ENCODE results near the gene VPS35L. TPM values are rescaled to one million over a fixed set of nuclear protein-coding genes. Genes with fewer than 3 reads are reported as not detected.

VPS35L gene
- total RNA-seq, 1 experiment from 2014 or later, result 27.8 TPM

- DNase-seq (ENCODE audit: low spot score), result no peak
These were observed 193.1 kb downstream of the VPS35L start for GRCh38 chr16:19748389-19749168.

- no peak for DNase-seq (ENCODE audit: low spot score)
These were observed 194.1 kb downstream of the VPS35L start for GRCh38 chr16:19749571-19750080.

Other genes starting within 250 kb of the VPS35L start
- gene TMC5, start 137.8 kb upstream of the VPS35L start, total RNA-seq (2014; rRNA removed; shearing (Covaris generic)), result not detected in 2 replicates
- gene GDE1, start 33.6 kb upstream of the VPS35L start, total RNA-seq (2014; rRNA removed; shearing (Covaris generic)), result 60.7 and 77.4 TPM in 2 replicates
- gene CCP110, start 31.8 kb upstream of the VPS35L start, total RNA-seq (2014; rRNA removed; shearing (Covaris generic)), result 19.5 and 19.9 TPM in 2 replicates
- 36.0 and 47.7 TPM in 2 replicates for gene KNOP1, start 162.5 kb downstream of the VPS35L start, total RNA-seq (2014; rRNA removed; shearing (Covaris generic))
- gene IQCK, start 162.6 kb downstream of the VPS35L start, total RNA-seq (2014; rRNA removed; shearing (Covaris generic)), result 8.4 and 11.7 TPM in 2 replicates

All from A172 (cell line).